HUES48 (cell line): ENCODE results near the gene ST6GALNAC4.

Experiments used
- H3K27ac ChIP-seq: one replicate; pipeline ENCODE4 v1.7.0; 2013; ENCODE audit warnings: low read depth, low read length, inconsistent platforms
- H3K27me3 ChIP-seq: 2 replicates; pipeline ENCODE4 v1.6.1; 2013; ENCODE audit warnings: mild to moderate bottlenecking, low read length; ENCODE audit not compliant: control insufficient read depth, insufficient read depth
- H3K36me3 ChIP-seq: 2 replicates; pipeline ENCODE4 v1.6.1; 2013; ENCODE audit warnings: low read length; ENCODE audit not compliant: control insufficient read depth, insufficient read depth
- H3K4me1 ChIP-seq: 2 replicates; pipeline ENCODE4 v1.6.1; 2013; ENCODE audit warnings: mild to moderate bottlenecking, low read length; ENCODE audit not compliant: control insufficient read depth, insufficient read depth
- H3K4me3 ChIP-seq: 2 replicates; pipeline ENCODE4 v1.5.1; 2013; ENCODE audit warnings: mild to moderate bottlenecking, low read depth, low read length
- H3K9ac ChIP-seq: 2 replicates; pipeline ENCODE4 v1.6.1; 2013; ENCODE audit warnings: mild to moderate bottlenecking, low read depth, low read length, moderate library complexity
- H3K9me3 ChIP-seq: 2 replicates; pipeline ENCODE4 v1.6.1; 2013; ENCODE audit warnings: low read length; ENCODE audit not compliant: control insufficient read depth, insufficient read depth

The ST6GALNAC4 gene

DNA sequence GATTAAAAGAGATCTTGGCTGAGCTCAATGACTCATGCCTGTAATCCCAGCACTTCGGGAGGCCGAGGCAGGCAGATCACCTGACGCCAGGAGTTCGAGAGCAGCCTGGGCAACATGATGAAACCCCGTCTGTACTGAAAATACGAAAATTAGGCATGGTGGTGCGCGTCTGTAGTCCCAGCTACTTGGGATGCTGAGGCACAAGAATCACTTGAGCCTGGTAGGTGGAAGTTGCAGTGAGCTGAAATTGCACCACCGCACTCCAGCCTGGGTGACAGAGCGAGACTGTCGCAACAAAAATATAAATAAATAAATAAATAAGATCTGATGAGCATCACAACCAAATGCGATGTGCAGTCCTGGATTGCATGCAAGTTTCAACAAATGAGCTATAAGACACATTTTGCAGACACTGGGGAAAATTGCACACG is 53.6 kb downstream of the ST6GALNAC4 start:
- Histone ChIP-seq H3K4me3 (no peak overlapping the region), H3K4me1 (no peaks in the 10 kb centered on the region), H3K9ac (no peak overlapping the region), H3K9me3 (no peaks in the 10 kb centered on the region), H3K27me3 (no peaks in the 10 kb centered on the region), H3K27ac (no peak overlapping the region), H3K36me3 (no peaks in the 10 kb centered on the region)

DNA sequence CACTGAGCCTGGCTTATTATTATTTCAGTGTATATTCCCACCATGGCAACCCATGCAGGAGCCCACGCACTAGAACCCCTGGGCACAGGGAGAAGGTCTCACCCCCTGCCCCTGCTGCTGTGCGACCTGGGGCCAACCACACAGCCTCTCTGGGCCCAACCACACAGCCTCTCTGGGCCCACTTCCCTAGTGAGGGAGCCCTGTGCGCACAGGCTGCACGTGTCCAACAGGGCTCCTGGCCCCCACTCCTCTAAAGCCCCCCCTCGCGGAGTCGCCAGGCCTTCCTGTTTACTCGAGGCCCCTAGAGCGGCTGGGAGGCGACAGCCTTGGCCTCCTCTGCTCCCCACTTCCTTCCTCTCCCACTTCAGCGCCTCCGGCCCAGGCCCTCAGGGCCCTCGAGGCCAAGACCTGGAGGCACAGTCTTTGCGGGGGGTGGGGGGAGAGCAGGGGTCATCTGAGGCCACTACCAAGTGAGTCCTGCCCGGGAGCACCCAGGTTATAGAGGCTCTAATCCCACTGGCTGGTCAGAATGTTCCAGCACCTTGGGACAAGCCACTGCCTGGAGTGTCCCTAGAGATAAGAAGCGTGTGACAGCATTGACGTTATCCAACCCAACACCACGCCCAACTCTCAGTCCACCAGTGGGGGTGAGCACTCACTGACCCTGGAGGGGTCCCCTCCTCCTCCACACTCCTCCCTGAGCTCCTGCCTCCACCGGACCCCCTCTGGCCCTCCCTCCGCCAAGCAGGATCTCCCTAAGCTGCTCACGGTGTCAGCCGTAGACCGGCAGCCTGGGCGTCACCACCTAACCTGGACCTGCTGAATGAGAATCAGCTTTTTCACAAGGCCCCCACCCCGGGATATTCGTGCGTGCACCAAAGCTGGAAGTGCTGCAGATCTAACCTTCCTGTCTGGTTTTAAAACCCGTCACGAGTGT is 54.5 kb downstream of the ST6GALNAC4 start:
- Histone ChIP-seq H3K27me3 (no peaks in the 10 kb centered on the region), H3K27ac (no peak overlapping the region), H3K9ac (no peak overlapping the region), H3K4me3 (no peak overlapping the region), H3K36me3 (no peaks in the 10 kb centered on the region), H3K9me3 (no peaks in the 10 kb centered on the region), H3K4me1 (no peaks in the 10 kb centered on the region)

DNA sequence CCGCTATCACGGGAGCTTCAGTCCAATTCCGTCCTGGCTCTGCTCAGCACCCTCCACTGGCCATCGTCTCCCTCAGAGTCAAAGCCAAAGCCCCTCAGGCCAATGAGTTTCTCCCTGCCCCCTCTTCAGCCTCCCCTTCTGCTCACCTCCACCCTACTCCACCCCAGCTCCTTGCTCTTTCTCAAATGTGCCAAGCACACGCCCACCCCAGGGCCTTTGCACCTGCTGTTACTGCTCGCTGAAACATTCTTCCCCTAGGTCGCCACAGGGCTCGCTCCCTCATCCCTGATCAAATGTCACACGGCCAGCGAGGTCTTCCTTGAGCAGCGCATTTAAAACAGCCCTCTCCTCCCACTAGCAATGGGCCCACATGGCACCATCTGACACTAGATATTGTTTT is 56.1 kb downstream of the ST6GALNAC4 start:
- H3K9ac ChIP-seq, result no peak overlapping the region
- no peaks in the 10 kb centered on the region for H3K36me3 ChIP-seq
- no peak overlapping the region for H3K4me3 ChIP-seq
- no peaks in the 10 kb centered on the region for H3K4me1 ChIP-seq
- no peaks in the 10 kb centered on the region for H3K27me3 ChIP-seq
- no peak overlapping the region for H3K27ac ChIP-seq
- H3K9me3 ChIP-seq, result no peaks in the 10 kb centered on the region

DNA sequence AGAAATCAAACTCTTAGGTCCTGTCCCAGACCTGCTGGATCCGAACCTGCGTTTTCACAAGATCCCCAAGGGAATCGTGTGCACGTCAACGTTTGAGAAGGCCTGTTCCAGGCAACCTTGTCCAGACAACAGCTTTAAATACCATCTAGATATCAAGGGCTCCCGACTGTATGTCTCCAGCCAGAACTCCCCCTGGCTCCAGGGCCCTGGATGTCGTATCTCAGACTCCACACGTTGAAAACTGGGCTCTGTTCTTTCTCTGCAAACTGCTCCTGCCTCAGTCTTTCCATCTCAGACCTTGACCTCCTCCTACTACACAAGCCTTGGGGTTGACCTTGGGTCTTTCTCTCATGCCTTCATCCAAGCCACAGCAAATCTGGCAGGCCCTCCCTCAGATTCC is 56.6 kb downstream of the ST6GALNAC4 start:
- no peak overlapping the region for H3K27ac ChIP-seq
- no peaks in the 10 kb centered on the region for H3K9me3 ChIP-seq
- no peaks in the 10 kb centered on the region for H3K4me1 ChIP-seq
- no peaks in the 10 kb centered on the region for H3K27me3 ChIP-seq
- H3K9ac ChIP-seq, result no peak overlapping the region
- no peaks in the 10 kb centered on the region for H3K36me3 ChIP-seq
- H3K4me3 ChIP-seq, result no peak overlapping the region

DNA sequence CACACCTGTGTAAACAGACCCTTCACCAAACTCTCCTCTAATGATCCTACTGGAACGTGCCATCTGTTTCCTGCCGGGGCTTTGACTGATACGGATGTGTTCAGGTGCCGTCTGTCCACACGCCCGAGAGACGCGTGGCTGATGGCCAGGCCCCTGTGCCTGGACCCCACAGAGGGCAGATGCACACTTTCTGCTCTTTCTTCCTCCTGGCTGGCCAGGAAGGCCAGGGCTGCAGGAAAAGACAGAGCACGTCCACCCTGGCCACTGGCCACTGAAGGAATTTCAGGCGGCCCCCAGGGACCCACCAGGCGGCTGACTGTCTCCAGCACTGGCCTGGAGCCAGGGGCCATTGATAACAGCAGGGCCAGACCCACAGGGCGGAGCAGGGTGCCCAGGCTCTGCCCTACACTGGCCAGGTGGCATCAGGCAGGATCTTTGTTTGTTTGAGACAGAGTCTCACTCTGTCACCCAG is 58.8 kb downstream of the ST6GALNAC4 start:
- Histone ChIP-seq H3K9me3 (no peaks in the 10 kb centered on the region), H3K27me3 (no peaks in the 10 kb centered on the region), H3K4me3 (no peak overlapping the region), H3K27ac (no peak overlapping the region), H3K36me3 (no peaks in the 10 kb centered on the region), H3K9ac (no peak overlapping the region), H3K4me1 (no peaks in the 10 kb centered on the region)
